Kidney tubule cell (primary cell): ENCODE measurements around the gene SLC9C2.
A peak's percentile ranks its signal among the peaks of the same experiment; 100 is the strongest.
"Not testable (repeated sequence)": the region's sequence is repeated elsewhere in the genome, so short reads cannot be mapped to it uniquely, and the experiment has no call there.

ENCODE experiments used
- DNase-seq: peaks from one replicate; pipeline ENCODE4 v3.0.0-alpha.2; 2018; ENCODE audit warnings: low spot score

Gene SLC9C2

GRCh38 chr1:173581383-173582079 lies 21.3 kb downstream of the SLC9C2 start:
- no peak for DNase-seq

GRCh38 chr1:173580658-173581057 lies 22.2 kb downstream of the SLC9C2 start:
- no peak for DNase-seq

DNA sequence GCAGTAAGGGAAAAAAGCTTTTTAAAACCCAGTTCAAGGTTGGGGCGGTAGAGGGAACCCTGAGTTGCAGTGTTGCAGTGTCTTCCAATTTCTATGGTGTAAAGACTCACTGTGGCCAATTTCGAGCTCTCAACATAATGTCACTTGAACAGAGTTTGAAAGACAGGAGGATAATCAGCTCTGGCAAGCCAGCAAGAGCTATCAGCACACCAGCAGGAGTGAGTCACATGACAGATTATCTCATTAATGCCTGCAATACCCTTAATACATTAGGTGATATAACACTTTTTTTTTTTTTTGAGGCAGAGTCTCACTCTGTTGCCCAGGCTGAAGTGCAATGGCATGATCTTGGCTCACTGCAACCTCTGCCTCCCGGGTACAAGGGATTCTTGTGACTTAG lies 22.8 kb downstream of the SLC9C2 start:
- DNase-seq: no peak

- peak; percentile 19 for DNase-seq
Measured at GRCh38 chr1:173573596-173573995, 29.3 kb downstream of the SLC9C2 start.

DNA sequence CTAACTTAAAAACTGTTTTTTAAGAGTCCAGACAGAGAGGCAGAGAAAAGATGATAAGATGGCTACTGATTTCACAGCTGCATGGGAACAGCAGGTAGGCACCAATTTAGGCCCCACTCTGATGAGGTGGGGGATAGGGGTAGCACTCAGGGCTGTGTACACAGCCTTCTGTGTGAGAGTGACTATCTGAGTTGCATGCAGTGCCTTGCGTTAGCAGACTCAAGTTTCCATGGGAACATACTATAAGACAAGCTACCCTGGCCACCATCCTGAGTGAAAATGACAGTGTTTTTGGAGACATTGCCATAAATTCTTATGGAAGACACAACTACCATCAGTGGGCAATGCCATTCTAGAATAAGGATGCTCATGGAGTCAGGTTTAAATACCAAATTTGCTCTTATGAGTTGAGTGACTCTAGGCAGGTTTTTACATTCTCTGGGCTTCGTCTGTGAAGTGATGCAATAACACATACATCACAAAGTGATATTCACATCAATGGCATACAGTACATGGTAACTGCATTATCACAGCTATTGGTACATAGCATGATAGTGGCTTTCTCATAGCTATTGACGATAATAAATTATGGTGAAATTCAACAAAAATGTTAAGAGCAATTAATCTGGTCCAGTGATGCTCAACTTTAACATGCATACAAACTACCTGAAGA lies 30.5 kb downstream of the SLC9C2 start:
- no peak for DNase-seq

DNA sequence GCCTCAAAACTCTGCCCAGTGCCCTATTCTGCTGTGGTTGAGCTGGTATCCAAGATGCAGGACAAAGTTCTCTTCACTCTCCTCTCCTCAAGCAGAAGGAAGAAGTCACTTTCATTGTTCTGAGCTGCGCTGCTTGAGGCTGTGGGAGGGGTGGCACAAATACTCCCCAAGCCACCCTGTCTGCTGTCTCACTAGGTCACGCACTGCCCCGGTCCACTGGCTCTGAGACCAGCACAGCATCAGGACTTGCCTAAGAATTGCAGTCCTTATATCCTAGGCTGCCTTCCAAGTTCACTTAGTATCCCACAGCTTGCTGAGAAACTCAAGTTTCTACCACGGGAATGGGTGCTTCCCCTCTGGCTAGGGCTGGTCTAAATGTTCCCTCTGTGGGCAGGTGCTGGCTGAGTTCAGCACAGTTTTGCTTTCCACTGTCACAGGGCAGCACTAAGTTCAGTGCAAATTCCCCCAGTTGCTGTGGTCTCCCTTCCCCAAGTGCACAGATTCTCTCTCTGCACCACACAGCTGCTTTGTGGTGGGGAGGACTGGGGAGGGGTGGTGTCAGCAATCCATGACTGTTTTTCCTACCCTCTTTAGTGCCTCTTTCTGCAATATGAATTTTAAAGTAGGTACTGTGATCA lies 32.4 kb downstream of the SLC9C2 start:
- no peak for DNase-seq

DNA sequence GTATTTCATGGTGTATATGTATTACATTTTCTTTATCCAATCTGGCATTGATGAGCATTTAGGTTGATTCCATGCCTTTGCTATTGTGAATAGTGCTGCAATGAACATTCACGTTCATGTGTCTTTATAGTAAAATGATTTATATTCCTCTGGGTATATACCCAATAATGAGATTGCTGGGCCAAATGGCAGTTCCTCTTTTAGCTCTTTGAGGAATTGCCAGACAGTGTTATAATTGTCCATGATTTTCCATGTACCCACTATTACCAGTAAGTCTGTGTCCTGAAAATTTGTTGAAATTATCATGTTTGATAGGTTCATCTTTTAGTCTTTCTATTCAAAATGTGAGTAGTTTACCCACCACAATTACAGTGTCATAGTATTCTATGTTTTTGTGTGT lies 34.4 kb downstream of the SLC9C2 start:
- no peak for DNase-seq

- not testable (repeated sequence) for DNase-seq
Measured at GRCh38 chr1:173563846-173564245, 39.0 kb downstream of the SLC9C2 start.

DNA sequence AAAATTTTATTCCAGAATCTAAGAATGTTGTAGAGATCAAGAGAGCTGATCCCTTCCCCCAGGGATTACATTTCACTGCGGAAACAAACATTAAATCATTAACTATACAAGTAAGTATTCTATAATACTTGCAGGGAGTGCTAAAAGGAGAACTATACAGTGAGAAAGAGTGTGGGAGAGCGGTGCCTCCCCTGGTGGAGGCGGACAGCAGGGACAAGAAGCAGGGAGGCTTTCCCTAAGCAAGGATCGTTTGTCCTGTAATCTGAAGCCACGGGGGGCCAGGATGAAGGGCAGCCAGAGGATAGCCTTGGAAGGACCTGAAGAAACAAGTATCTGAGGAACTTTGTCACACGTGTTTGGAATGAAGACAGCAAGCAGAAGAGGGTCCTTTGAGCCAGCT lies 40.1 kb downstream of the SLC9C2 start:
- no peak for DNase-seq

- DNase-seq: no peak
Measured at GRCh38 chr1:173561263-173561662, 41.6 kb downstream of the SLC9C2 start.

DNA sequence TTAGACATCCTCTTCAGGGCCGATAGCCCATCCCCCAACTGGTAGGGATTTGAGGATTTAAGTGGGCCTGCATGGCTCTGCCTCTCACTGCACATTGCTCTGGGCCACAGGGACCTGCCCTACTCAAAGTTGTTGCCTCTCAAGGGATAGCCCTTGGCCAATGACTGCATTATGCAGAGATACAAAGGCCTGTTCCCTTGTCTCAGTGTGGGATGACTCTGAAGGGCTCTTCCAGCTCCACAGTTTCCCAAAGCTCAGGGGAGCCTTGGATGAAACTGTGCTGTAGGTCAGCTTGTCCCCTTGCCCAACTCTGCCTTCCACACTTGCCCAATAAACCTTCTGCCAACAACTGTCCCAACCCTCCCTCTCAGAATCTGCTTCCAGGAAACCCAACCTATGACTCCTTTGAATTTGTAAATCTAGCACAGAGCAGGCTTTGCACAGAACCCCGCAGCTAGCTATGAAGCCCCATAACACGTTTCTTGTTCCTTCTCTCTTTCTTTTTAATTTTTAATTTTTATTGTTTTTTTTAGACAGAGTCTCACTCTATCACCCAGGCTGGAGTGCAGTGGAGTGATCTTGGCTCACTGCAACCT lies 42.5 kb downstream of the SLC9C2 start:
- no peak for DNase-seq

DNA sequence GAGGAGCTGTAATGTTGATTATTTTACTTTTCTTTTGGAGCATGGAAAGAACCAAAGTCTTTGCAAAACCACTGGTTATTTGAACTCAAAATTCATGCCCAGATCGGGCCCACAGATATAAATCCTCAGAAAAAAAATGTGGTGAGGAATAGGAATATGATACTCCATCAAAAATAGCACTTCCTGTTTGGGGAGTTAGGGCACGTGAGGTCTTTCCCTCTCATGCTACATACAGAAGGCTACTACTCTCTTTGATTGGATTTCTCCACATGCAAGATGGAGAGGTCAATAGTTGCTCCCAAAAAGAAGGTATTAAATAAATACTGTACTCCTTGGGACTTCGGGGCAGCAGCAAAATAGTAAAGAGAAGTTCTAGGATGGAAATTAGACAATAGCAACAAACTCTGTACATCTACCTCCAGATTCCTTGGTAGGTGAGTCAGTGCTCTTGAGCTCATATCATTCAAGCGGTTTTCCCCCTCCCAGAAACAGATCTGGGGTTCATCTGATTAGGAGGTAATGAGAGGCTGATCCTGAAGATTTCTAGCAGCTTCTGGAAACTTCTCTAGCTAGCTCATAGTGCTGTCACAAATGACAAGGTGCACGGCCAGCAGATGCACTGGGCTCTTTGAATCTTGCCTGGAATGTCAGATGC lies 47.1 kb downstream of the SLC9C2 start:
- DNase-seq: no peak

DNA sequence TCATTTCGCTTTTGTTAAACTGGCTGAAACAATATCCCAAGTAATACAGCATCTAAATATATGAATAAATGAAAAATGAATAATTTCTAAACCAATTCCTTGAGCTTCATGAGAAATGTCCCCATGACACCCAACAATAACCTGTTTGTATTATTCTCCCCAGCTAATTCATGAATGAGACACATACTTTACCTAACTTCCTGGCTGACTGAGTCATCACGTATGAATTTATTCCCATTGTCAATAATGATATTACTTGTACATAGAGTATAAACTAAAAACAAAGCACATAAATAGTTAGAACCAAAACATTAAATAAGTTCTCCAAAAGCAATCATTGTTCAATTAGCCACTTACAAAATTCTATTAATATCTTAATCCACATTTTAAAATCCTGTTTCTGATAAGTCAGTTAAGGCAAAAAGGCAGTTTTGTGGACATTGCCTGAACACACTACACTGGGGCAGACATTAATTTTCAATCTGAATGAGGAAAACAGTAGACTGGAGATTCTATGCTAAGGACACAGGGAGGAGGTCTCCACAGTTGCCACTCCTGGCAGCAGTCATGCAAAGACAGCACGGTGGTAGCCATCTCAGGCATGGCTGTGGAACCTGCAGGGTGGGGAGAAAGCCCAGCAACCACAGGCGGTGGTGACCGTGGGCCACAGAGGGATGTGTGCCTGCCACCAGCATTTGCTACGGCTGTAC lies 48.2 kb downstream of the SLC9C2 start:
- DNase-seq: peak; percentile 53

GRCh38 chr1:173554089-173554488 lies 48.8 kb downstream of the SLC9C2 start:
- peak; percentile 3 for DNase-seq

DNA sequence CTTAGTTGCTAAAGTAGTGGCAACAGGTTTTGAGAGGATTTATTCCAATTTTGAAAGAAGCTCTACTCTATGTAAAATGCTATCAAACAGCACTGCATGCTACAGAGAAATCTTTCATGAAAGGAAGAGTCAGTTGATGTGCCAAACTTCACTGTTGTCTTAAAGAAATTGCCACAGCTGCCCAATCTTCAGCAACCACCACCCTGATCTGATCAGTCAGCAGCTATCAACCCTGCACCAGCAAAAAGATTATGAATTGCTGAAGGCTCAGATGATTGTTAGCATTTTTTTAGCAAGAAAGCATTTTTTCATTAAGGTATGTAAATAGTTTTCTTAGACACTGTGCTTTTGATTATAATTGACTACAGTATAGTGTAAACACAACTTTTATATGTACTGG lies 49.6 kb downstream of the SLC9C2 start:
- no peak for DNase-seq

DNA sequence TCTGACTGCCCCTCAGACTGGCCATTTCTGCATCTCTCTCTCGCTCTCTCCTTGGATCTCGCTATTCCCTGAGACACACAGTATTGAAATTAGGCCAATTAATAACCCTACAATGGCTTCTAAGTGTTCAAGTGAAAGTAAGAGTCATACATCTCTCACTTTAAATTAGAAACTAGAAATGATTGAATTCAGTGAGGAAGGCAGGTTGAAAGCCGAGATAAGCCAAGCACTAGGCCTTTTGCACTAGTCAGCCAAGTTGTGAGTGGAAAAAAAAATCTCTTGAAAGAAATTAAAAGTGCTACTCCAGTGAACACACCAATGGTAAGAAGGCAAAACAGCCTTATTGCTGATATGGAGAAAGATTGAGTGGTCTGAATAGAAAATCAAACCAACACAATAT lies 51.2 kb downstream of the SLC9C2 start:
- DNase-seq: no peak

DNA sequence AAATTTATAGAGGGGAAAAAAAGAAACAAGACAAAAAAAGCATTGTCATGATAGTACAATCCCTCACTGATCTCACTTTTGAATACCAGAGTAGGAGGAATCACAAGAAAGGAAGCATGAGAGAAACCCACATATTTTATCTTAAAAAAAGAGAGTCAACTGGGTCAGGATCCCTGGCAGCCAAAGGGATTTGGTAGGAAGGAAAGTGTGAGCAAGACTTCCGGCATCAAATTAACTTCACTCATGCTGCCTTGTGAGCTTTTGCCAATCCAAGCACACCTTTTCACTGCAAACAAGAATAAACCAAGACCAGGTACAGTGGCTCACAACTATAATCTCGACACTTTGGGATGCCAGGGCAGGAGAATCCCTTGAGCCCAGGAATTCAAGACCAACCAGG lies 53.1 kb downstream of the SLC9C2 start:
- DNase-seq: no peak

DNA sequence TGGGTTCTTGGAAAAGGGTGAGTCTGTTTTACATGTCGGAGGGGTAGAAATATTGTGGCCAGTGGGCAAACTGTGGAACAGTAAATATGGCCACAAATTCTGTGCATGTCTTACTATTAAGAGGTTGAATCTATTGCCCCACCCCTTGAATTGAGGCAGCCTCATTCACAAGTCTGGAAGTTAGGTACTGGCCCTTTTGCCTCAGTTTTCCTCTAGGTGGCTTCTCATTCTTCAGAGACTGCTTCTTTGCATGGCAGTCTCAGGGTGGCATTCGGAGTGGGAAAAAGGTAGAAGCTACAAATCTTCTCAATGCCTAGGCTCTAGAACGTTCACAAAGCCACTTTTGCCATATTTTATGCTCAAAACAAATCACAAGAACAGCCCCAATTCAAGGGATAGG lies 57.2 kb downstream of the SLC9C2 start:
- DNase-seq: no peak

- no peak for DNase-seq
Measured at GRCh38 chr1:173536223-173536622, 66.6 kb downstream of the SLC9C2 start.

DNA sequence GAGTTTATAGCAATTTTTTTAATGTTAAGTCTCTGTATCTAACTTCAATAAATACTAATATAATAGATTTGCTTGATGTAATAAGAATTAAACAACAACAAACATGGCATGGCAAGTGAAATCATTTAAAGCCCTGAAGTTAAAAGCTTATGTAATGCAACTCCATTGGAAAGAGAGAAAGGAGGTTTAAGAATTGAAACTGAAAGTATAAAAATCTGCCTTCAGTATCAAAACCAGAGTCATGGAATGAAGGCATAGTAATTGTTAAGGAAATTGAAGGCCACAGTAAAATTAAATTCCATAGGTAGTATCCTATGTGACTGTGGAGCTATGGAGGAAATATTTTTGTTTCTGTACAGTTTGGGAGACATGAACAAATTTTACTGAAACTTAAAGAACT lies 70.6 kb downstream of the SLC9C2 start:
- no peak for DNase-seq

DNA sequence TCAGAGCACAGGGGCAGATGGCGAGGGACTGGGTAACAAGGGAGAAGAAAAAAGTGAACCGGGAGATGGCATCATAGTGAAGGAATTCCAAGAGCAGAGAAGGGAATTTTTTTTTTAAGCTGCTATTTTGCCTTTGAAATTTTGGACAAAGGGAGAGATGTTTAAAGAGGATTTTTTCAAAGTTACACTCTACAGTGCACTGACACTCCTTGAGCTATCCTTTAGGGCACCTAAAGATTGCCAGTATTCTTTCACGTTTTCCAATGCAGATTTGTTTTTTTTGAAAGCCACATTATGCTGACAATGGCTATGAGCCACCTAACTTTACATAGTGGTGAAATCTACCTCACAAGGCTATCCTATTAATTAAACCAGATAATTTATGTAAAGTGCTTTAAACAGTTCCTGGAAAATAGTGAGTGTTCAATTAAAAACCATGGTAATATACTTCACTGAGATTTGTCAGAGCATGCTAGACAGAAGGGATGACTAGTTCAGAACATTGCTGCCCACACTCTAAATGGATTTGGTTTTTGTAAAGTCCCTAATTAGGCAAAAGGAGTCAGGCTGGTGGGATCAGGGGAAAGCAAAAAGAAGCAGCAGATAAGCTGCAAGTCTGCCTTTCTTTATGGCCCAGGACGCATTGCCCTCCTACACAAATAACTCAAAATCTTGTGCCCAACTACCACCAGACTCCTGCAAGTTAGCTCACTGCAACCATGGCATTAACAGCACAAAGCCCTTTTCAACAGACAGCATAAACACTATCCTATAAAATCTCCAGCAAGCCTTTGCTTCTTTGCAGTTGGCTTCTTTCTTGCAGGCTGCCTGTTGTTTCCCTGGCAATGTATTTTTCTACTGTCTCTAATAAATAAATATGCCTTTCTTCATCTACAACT lies 71.8 kb downstream of the SLC9C2 start:
- DNase-seq: no peak
